GM12892 (cell line): Measurements from ENCODE around the gene CNOT6.
"Not testable (repeated sequence)": the region's sequence is repeated elsewhere in the genome, so short reads cannot be mapped to it uniquely, and the experiment has no call there.

Source experiments
- POLR2A ChIP-seq: IDR thresholded peaks from 2 replicates; pipeline ENCODE4 v1.6.1; 2011; ENCODE audit warnings: low read depth, low read length, control low read depth
- POLR2AphosphoS5 ChIP-seq: IDR thresholded peaks from 2 replicates; pipeline ENCODE4 v1.6.1; 2011; ENCODE audit warnings: low read depth, low read length, control low read depth
- TAF1 ChIP-seq: IDR thresholded peaks from 2 replicates; pipeline ENCODE4 v1.6.1; 2011; ENCODE audit warnings: low read depth, mild to moderate bottlenecking, control low read depth, low read length, borderline replicate concordance

DNA sequence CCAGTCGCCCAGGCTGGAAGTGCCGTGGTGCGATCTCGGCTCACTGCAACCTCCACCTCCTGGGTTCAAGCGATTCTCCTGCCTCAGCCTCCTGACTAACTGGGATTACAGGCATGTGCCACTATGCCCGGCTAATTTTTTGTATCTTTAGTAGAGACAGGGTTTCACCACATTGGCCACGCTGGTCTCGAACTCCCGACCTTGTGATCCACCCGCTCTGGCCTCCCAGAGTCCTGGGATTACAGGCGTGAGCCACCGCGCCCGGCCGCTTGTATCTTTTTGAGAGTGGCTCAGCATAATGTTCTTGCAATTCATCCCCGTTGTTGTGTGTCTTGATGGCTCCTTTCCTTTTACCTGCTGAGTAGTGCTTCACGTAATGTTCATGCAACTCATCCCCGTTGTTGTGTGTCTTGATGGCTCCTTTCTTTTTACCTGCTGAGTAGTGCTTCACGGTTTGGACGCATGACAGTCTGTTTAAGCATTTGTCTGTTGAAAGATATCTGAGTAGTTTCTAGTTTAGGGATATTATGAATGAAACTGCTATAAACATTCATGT, 18.1 kb upstream of the CNOT6 start:
- TF ChIP-seq POLR2AphosphoS5, POLR2A, TAF1: not testable (repeated sequence)
